HepG2 (cell line): ENCODE data around the gene ITIH1. TPM values are rescaled to one million over a fixed set of nuclear protein-coding genes. Genes with fewer than 3 reads are reported as not detected.

Experiments used
- FOSL2 ChIP-seq: sonication (generic); formaldehyde crosslinking; IDR thresholded peaks from 2 replicates; pipeline ENCODE4 v1.4.0; 2020; ENCODE audit warnings: missing genetic modification reagents
- GATAD1 ChIP-seq: IDR thresholded peaks from 2 replicates; pipeline ENCODE4 v1.6.1; 2016; ENCODE audit warnings: missing genetic modification reagents, missing compliant biosample characterization
- PAWR ChIP-seq: sonication (generic); formaldehyde crosslinking; IDR thresholded peaks from 2 replicates; pipeline ENCODE4 v1.4.0; 2020; ENCODE audit warnings: missing genetic modification reagents, mild to moderate bottlenecking, borderline replicate concordance
- ZNF232 ChIP-seq: sonication (generic); formaldehyde crosslinking; IDR thresholded peaks from 2 replicates; pipeline ENCODE4 v1.4.0; 2020; ENCODE audit warnings: missing genetic modification reagents, borderline replicate concordance
- ZNF354B ChIP-seq: sonication (generic); formaldehyde crosslinking; IDR thresholded peaks from 2 replicates; pipeline ENCODE4 v1.8.0; 2022; ENCODE audit warnings: mild to moderate bottlenecking, missing genetic modification reagents
- polyA plus RNA-seq, 8 experiments: library from polyadenylated mRNA; depleted of rRNA in 3 of 8; stranded (reverse) in 7 of 8; unstranded in 1 of 8; fragments of >200 nt; fragmentation: Illumina TruSeq in 4 of 8; extraction: Trizol in 4 of 8; gene quantifications; 2 replicates each; pipeline versions ENCODE4 v1.2.1 to v1.2.3, GENCODE V29; 2011 to 2016; ENCODE audit warnings: low read depth in 4 of 8, missing spikeins in 1 of 8, mixed read lengths in 1 of 8; ENCODE audit not compliant: insufficient read depth in 1 of 8
- total RNA-seq, 5 experiments: library from RNA; depleted of rRNA; stranded (reverse); fragments of >200 nt; fragmentation: Illumina TruSeq; extraction: Trizol; gene quantifications; 2 replicates each; pipeline ENCODE4 v1.2.3, GENCODE V29; 2016; ENCODE audit warnings: low read depth in 1 of 5
- TF ChIP-seq, protein P1 (sequence below): sonication (generic); formaldehyde crosslinking; IDR thresholded peaks from one replicate; pipeline ENCODE4 v1.5.1; 2020; ENCODE audit warnings: mild to moderate bottlenecking, missing genetic modification reagents; ENCODE audit errors: not compliant biosample characterization
- TF ChIP-seq, protein P2 (sequence below): sonication (generic); formaldehyde crosslinking; IDR thresholded peaks from 2 replicates; pipeline ENCODE4 v1.4.0; 2020; ENCODE audit warnings: mild to moderate bottlenecking, missing genetic modification reagents
- TF ChIP-seq, protein P3 (sequence below): IDR thresholded peaks from 2 replicates; pipeline ENCODE4 v1.6.1; 2018; ENCODE audit warnings: missing genetic modification reagents, mild to moderate bottlenecking, missing compliant biosample characterization
- TF ChIP-seq, protein P4 (sequence below): sonication (generic); formaldehyde crosslinking; IDR thresholded peaks from 2 replicates; pipeline ENCODE4 v1.4.0; 2020; ENCODE audit warnings: missing genetic modification reagents
- TF ChIP-seq, protein P5 (sequence below): sonication (generic); formaldehyde crosslinking; IDR thresholded peaks from 2 replicates; pipeline ENCODE4 v1.4.0; 2020; ENCODE audit warnings: missing genetic modification reagents, borderline replicate concordance

Gene ITIH1
- total and polyA plus RNA-seq, 2 of the 13 experiments (the other 11 are each of a cell fraction or from before 2014, with no cell fraction given), result 12.3 to 19.6 TPM

DNA sequence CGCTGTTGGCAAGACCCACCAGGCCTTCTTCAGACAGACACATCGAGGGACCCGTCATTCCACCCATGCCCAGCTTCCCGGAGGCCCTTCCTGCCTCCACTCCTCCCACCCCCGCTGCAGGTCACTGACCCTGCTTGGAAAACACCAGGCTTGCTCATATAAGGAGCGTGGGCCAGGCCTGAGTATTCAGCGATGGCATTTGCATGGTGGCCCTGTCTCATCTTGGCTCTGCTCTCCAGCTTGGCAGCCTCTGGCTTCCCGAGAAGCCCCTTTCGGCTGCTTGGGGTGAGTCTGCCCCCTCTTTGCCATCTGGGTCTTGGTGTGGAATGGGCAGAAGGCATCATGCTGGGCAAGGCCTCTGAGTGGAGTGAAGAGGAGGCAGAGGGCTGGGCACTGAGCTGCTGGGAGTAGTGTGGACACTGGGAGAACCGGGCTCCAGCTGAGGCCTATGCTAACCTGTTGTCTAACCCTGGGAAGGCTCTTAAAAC is 17.3 kb downstream of the ITIH1 start, which contains the start of gene ITIH3 (continued):
- TF ChIP-seq, protein P1, sequence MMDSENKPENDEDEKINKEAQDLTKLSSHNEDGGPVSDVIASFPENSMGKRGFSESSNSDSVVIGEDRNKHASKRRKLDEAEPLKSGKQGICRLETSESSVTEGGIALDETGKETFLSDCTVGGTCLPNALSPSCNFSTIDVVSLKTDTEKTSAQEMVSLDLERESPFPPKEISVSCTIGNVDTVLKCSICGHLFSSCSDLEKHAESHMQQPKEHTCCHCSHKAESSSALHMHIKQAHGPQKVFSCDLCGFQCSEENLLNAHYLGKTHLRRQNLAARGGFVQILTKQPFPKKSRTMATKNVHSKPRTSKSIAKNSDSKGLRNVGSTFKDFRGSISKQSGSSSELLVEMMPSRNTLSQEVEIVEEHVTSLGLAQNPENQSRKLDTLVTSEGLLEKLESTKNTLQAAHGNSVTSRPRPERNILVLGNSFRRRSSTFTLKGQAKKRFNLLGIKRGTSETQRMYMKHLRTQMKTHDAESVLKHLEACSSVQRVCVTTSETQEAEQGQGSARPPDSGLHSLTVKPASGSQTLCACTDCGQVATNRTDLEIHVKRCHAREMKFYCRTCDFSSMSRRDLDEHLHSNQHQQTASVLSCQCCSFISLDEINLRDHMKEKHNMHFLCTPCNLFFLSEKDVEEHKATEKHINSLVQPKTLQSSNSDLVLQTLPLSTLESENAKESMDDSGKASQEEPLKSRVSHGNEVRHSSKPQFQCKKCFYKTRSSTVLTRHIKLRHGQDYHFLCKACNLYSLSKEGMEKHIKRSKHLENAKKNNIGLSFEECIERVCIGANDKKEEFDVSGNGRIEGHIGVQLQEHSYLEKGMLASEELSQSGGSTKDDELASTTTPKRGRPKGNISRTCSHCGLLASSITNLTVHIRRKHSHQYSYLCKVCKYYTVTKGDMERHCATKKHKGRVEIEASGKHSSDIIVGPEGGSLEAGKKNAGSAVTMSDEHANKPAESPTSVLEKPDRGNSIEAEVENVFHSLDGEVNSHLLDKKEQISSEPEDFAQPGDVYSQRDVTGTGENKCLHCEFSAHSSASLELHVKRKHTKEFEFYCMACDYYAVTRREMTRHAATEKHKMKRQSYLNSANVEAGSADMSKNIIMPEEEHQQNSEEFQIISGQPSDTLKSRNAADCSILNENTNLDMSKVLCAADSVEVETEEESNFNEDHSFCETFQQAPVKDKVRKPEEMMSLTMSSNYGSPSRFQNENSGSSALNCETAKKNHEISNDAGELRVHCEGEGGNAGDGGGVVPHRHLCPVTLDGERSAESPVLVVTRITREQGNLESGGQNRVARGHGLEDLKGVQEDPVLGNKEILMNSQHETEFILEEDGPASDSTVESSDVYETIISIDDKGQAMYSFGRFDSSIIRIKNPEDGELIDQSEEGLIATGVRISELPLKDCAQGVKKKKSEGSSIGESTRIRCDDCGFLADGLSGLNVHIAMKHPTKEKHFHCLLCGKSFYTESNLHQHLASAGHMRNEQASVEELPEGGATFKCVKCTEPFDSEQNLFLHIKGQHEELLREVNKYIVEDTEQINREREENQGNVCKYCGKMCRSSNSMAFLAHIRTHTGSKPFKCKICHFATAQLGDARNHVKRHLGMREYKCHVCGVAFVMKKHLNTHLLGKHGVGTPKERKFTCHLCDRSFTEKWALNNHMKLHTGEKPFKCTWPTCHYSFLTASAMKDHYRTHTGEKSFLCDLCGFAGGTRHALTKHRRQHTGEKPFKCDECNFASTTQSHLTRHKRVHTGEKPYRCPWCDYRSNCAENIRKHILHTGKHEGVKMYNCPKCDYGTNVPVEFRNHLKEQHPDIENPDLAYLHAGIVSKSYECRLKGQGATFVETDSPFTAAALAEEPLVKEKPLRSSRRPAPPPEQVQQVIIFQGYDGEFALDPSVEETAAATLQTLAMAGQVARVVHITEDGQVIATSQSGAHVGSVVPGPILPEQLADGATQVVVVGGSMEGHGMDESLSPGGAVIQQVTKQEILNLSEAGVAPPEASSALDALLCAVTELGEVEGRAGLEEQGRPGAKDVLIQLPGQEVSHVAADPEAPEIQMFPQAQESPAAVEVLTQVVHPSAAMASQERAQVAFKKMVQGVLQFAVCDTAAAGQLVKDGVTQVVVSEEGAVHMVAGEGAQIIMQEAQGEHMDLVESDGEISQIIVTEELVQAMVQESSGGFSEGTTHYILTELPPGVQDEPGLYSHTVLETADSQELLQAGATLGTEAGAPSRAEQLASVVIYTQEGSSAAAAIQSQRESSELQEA (CRISPR knock-in tag), result peak; percentile 70
- TF ChIP-seq PAWR (CRISPR knock-in tag), result no peak
- TF ChIP-seq, protein P2, sequence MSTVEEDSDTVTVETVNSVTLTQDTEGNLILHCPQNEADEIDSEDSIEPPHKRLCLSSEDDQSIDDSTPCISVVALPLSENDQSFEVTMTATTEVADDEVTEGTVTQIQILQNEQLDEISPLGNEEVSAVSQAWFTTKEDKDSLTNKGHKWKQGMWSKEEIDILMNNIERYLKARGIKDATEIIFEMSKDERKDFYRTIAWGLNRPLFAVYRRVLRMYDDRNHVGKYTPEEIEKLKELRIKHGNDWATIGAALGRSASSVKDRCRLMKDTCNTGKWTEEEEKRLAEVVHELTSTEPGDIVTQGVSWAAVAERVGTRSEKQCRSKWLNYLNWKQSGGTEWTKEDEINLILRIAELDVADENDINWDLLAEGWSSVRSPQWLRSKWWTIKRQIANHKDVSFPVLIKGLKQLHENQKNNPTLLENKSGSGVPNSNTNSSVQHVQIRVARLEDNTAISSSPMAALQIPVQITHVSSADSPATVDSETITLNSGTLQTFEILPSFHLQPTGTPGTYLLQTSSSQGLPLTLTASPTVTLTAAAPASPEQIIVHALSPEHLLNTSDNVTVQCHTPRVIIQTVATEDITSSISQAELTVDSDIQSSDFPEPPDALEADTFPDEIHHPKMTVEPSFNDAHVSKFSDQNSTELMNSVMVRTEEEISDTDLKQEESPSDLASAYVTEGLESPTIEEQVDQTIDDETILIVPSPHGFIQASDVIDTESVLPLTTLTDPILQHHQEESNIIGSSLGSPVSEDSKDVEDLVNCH (CRISPR knock-in tag), result no peak
- TF ChIP-seq FOSL2, result peak; percentile 43
- TF ChIP-seq, protein P3, sequence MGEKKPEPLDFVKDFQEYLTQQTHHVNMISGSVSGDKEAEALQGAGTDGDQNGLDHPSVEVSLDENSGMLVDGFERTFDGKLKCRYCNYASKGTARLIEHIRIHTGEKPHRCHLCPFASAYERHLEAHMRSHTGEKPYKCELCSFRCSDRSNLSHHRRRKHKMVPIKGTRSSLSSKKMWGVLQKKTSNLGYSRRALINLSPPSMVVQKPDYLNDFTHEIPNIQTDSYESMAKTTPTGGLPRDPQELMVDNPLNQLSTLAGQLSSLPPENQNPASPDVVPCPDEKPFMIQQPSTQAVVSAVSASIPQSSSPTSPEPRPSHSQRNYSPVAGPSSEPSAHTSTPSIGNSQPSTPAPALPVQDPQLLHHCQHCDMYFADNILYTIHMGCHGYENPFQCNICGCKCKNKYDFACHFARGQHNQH (CRISPR knock-in tag), result 0 out of 2 replicates have a peak, but pooled peaks have one; percentile 38
- TF ChIP-seq, protein P4, sequence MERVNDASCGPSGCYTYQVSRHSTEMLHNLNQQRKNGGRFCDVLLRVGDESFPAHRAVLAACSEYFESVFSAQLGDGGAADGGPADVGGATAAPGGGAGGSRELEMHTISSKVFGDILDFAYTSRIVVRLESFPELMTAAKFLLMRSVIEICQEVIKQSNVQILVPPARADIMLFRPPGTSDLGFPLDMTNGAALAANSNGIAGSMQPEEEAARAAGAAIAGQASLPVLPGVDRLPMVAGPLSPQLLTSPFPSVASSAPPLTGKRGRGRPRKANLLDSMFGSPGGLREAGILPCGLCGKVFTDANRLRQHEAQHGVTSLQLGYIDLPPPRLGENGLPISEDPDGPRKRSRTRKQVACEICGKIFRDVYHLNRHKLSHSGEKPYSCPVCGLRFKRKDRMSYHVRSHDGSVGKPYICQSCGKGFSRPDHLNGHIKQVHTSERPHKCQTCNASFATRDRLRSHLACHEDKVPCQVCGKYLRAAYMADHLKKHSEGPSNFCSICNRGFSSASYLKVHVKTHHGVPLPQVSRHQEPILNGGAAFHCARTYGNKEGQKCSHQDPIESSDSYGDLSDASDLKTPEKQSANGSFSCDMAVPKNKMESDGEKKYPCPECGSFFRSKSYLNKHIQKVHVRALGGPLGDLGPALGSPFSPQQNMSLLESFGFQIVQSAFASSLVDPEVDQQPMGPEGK (CRISPR knock-in tag), result peak; percentile 80
- TF ChIP-seq, protein P5, sequence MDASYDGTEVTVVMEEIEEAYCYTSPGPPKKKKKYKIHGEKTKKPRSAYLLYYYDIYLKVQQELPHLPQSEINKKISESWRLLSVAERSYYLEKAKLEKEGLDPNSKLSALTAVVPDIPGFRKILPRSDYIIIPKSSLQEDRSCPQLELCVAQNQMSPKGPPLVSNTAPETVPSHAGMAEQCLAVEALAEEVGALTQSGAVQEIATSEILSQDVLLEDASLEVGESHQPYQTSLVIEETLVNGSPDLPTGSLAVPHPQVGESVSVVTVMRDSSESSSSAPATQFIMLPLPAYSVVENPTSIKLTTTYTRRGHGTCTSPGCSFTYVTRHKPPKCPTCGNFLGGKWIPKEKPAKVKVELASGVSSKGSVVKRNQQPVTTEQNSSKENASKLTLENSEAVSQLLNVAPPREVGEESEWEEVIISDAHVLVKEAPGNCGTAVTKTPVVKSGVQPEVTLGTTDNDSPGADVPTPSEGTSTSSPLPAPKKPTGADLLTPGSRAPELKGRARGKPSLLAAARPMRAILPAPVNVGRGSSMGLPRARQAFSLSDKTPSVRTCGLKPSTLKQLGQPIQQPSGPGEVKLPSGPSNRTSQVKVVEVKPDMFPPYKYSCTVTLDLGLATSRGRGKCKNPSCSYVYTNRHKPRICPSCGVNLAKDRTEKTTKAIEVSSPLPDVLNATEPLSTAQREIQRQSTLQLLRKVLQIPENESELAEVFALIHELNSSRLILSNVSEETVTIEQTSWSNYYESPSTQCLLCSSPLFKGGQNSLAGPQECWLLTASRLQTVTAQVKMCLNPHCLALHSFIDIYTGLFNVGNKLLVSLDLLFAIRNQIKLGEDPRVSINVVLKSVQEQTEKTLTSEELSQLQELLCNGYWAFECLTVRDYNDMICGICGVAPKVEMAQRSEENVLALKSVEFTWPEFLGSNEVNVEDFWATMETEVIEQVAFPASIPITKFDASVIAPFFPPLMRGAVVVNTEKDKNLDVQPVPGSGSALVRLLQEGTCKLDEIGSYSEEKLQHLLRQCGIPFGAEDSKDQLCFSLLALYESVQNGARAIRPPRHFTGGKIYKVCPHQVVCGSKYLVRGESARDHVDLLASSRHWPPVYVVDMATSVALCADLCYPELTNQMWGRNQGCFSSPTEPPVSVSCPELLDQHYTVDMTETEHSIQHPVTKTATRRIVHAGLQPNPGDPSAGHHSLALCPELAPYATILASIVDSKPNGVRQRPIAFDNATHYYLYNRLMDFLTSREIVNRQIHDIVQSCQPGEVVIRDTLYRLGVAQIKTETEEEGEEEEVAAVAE, result no peak; the same call in 1 of the 2 replicates
- TF ChIP-seq ZNF354B (CRISPR knock-in tag), result 0 out of 2 replicates have a peak, but pooled peaks have one; percentile 53
- no peak for TF ChIP-seq ZNF232 (CRISPR knock-in tag)
- TF ChIP-seq GATAD1, result peak; percentile 55
